Heart left ventricle (tissue), 13 donors: ENCODE data around the gene FMOD.

Experiments
- POLR2A ChIP-seq, 2 donors: fragments of 450-650 bp; IDR thresholded peaks; one replicate each; pipeline ENCODE4 v1.6.1; 2017; ENCODE audit warnings: antibody characterized with exemption in 2 of 2, mild to moderate bottlenecking in 2 of 2, moderate library complexity in 2 of 2
- TF ChIP-seq, protein P1 (sequence below), 12 donors: fragments of 200-600 bp; sonication (generic) in 4 of 12; IDR thresholded peaks; one replicate each; pipeline versions ENCODE4 v1.5.0 to v1.8.0; 2018 to 2022; ENCODE audit warnings: antibody characterized with exemption in 12 of 12, mild to moderate bottlenecking in 5 of 12
- donor health status: ischemic (EF 13 %, LVEDD 7.1; RV severe dilation, severe dysfunction).
- donor health status: DM: no; HTN: yes; CAD: no.
- donor health status: DM: no; HTN: no; CAD: no.
- donor health status: ischemic (EF 25% LVEDD 6.9; RV normal size, moderate dysfunction).
- donor health status: ischemic (EF 25% LVEDD 5.7; RV mildly dilated, moderate dysfunction).
- donor health status: ischemic (EF 35%, LVEDD 5.7; RV mildly dilated, moderate dysfunction).
- donor health status: nonischemic (EF 11% LVEDD 7.7; RV severe dilation, severe dysfunction).
- donor health status: DM: yes; HTN: yes; CAD: no.
- donor health status: PGD.
- donor health status: ischemic (EF 29% LVEDD 5.4; RV normal size, mild dysfunction).
- donor health status: nonischemic (EF 23%, LVEDD 6.1; RV moderate dilation, normal function).

DNA sequence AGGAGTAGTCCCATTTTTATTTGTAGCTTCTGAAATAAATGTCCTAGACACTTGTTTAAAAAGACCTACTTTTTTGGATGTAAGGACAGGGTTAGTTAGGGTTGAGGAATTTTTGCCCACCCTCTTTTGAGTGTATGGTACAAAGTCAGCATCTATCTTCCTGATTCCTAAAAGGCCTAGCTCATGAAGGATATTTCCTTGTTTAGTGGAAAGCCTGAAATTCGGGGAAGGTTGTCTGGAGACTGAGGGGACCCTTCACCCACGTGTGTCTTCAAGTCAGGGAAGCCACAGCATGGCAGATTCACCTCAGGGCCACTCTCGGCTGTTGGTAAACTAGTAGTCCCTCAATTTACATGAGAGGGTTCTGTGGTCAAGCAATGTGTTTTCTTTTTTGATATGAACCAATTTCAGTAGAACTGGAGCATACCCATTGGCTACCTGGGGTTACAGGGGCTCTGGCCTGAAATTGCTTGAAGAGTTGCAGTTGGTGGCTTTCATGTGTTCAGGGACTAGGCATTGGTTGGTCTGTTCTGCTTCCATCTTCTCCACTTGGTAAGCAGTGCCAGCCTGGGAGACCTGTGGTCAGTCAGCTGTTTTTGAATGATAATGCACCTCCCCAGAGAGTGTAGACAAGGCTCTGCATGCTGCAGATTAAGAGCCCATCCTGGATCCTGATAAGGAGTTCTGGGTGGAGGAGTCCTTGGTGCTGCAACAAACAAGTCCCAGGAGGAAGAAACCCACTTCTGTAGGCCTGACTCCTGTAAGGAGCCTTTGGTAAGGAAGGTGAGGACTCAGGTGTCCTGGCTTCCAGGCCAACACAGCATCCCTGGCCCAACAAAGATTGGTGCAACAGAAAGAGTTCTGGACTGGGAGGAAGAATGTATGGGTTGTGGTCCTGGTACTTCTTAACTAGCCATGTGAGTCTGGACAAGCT lies 39.3 kb downstream of the FMOD start:
- TF ChIP-seq POLR2A (IDR thresholded peaks at IDR 0.05) = no peak
- TF ChIP-seq, protein P1, sequence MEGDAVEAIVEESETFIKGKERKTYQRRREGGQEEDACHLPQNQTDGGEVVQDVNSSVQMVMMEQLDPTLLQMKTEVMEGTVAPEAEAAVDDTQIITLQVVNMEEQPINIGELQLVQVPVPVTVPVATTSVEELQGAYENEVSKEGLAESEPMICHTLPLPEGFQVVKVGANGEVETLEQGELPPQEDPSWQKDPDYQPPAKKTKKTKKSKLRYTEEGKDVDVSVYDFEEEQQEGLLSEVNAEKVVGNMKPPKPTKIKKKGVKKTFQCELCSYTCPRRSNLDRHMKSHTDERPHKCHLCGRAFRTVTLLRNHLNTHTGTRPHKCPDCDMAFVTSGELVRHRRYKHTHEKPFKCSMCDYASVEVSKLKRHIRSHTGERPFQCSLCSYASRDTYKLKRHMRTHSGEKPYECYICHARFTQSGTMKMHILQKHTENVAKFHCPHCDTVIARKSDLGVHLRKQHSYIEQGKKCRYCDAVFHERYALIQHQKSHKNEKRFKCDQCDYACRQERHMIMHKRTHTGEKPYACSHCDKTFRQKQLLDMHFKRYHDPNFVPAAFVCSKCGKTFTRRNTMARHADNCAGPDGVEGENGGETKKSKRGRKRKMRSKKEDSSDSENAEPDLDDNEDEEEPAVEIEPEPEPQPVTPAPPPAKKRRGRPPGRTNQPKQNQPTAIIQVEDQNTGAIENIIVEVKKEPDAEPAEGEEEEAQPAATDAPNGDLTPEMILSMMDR (IDR thresholded peaks at IDR 0.05) = no peak
